PFSK-1 (cell line): ENCODE results near the gene UBALD2.

Experiments used
- FOXP2 ChIP-seq: optimal IDR thresholded peaks from 2 replicates; pipeline ENCODE3; 2011; ENCODE audit warnings: borderline replicate concordance, control low read depth, inconsistent platforms; ENCODE audit not compliant: insufficient read depth; ENCODE audit errors: extremely low read length, extremely low read depth
- POLR2AphosphoS5 ChIP-seq: IDR thresholded peaks from 2 replicates; pipeline ENCODE4 v1.6.1; 2012; ENCODE audit warnings: low read depth, mild to moderate bottlenecking, control low read depth, low read length, moderate library complexity
- REST ChIP-seq, 2 experiments: IDR thresholded peaks; 2 replicates each; pipeline versions ENCODE4 v1.6.1 to v1.8.0; 2011 to 2012; ENCODE audit warnings: low read depth in 2 of 2, low read length in 2 of 2, control low read depth in 1 of 2, inconsistent platforms in 1 of 2, mild to moderate bottlenecking in 1 of 2, moderate library complexity in 1 of 2; ENCODE audit not compliant: insufficient read depth in 1 of 2
- SIN3A ChIP-seq: IDR thresholded peaks from 2 replicates; pipeline ENCODE4 v1.6.1; 2012; ENCODE audit warnings: mild to moderate bottlenecking, low read length, moderate library complexity, borderline replicate concordance; ENCODE audit not compliant: insufficient read depth
- TAF1 ChIP-seq: IDR thresholded peaks from 2 replicates; pipeline ENCODE4 v1.6.1; 2012; ENCODE audit warnings: low read length, control low read depth, borderline replicate concordance; ENCODE audit not compliant: insufficient read depth

- TF ChIP-seq POLR2AphosphoS5 (no peak), REST (IDR thresholded peaks at IDR 0.05; ENCODE audit: insufficient read depth in 1 of 2, low read depth in 2 of 2, low read length in 2 of 2) (no peak), TAF1 (no peak), SIN3A (no peak), FOXP2 (no peak)
Observed at GRCh38 chr17:76296186-76296585, 31.0 kb downstream of the UBALD2 start.
